ENCODE measurements around the gene CDKAL1.

GRCh38 chr6:21095462-21095861 is 561.2 kb downstream of the CDKAL1 start:
- TF ChIP-seq CTCF (IDR thresholded peaks at IDR 0.05; ENCODE audit: insufficient read depth, low read length) (no peak), POLR2AphosphoS5 (IDR thresholded peaks at IDR 0.05; ENCODE audit: low read depth) (no peak), REST (IDR thresholded peaks at IDR 0.05; ENCODE audit: insufficient replicate concordance, low read depth) (no peak)
